GM21576 (cell line): Measurements from ENCODE around the gene PIP5K1B.
A peak's percentile ranks its signal among the peaks of the same experiment; 100 is the strongest.
"Not testable (repeated sequence)": the region's sequence is repeated elsewhere in the genome, so short reads cannot be mapped to it uniquely, and the experiment has no call there.

Source experiments
- ATAC-seq: cut with Tn5 transposase; IDR thresholded peaks from one replicate; pipeline ENCODE4 v1.9.1; 2021; ENCODE audit warnings: mild to moderate bottlenecking, moderate library complexity; ENCODE audit not compliant: unreplicated experiment

Gene PIP5K1B

DNA sequence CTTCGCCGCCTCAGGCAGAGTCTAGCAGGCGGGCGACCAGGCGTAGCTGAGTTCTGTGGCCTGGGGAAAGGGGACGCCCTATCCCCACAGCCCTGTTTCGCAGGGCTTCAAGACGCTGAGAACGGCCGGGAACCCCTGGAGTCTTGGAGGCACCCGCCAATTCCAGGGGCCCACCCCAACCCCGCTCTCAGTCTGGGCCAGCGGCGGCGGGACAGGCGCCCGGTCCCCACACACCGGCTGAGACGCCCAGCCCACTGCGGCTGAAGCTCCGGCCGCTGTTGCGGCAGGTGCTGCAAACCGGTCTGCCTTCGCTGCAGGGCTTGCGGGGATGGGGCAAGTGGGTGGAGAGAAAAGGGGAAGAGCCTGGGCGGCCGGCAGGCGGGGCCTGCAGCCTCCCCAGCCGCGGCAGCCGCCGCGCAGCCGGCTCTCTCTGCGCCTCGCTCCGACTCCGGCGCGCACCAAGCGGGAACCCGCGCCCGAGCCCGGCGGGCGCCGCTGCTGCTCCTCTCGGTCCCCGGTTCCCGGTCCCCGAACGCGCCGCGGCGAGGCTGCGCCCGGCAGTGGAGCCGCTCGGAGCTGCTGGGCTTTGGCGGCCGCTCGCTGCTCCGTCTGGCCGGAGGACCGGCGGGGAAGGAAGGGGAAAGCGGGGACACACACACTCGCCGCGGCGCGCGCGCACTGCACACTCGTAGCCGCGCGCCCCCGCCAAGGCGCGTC is at the start of gene PIP5K1B:
Gene PIP5K1B, plus strand, starts transcription at position 427 of the 717 bp plus-strand sequence. CDS start 117,375 bp downstream, outside the sequence.
- peak; percentile 82 for ATAC-seq

GRCh38 chr9:68664036-68664435 is 41.0 kb upstream of the PIP5K1B start:
- no peak for ATAC-seq

GRCh38 chr9:68668127-68668526 is 36.9 kb upstream of the PIP5K1B start:
- no peak for ATAC-seq

DNA sequence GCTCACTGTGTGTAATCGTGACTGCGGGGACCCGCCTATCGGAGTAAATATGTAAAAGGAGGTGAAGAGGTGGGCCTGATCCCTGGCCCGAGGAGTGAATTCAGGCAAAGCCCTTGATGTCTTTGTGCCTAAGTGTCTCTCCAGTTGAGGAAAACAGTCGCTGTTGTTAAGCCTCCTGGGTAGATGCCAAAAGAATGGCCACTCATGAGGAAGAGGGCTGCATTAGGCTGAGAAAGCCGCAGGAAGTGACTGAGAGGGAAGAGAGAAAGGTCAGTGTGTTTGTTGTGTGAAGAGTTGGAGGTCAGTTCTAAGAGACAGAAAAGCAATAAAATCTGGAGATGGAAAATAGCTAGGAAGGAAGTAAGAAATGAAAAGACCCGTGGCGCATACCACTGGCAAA is 35.8 kb upstream of the PIP5K1B start:
- no peak for ATAC-seq

- ATAC-seq: no peak
Observed at GRCh38 chr9:68672215-68672614, 32.8 kb upstream of the PIP5K1B start.

- no peak for ATAC-seq
Observed at GRCh38 chr9:68672625-68673024, 32.4 kb upstream of the PIP5K1B start.

DNA sequence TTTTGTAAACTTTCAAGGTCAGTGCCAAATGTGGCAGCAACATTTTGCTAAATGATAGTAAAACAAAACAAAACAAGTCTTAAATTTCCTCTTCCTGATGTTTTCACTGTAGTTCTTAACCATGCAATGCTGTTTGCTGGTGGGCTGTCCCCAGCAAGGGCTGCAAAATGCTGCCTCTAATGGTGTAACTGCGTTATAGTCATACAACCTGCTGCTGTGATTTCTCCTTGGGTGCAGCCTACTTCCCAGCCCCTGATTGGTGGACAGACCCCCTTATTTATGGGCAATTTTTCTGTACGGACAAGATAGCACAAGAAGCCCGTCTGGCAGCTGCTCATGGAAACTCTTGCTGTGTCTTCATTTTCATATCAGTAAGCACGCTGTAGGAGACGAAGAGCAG is 26.6 kb upstream of the PIP5K1B start:
- ATAC-seq: no peak

GRCh38 chr9:68683433-68683832 is 21.6 kb upstream of the PIP5K1B start:
- no peak for ATAC-seq

GRCh38 chr9:68685213-68685612 is 19.8 kb upstream of the PIP5K1B start:
- ATAC-seq: no peak

DNA sequence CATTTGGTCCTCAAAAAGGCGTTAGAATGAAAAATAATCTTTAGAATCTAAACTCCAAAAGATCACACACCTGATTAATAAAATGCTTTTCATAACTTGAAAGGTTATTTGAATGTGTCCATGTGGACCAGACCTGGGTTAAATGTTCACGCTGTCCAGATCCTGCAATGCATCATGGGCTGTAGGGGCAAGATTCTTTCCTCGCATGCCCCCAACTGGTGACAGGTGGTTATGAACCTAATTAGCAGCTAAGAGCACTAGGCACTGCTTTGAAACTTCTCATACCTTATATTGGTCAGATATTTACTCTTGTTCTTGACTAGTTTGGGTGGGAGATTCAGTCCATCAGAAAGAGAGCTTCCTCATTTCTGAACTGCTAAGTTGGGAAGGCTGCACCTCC is 19.3 kb upstream of the PIP5K1B start:
- ATAC-seq: peak; percentile 82

DNA sequence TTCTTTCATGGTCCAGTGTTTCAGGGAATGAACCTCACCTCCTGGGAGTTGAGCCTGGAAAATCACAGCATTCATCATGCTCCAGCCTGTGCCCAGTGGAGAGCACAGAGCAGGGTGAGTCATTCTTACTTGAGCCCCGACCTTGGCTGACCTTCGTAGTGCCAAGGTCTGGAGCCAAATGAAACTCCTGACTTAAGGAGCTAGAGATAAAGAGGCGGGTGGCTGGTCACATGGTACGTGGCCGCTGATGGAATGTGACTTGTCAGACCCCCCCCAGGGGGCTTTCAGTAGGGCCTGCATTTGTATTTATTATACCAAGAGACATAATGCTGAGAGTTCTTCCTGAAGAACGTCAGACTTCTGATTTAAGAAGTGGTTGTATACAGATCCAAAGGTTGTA is 15.0 kb upstream of the PIP5K1B start:
- ATAC-seq: no peak

GRCh38 chr9:68692519-68692918 is 12.5 kb upstream of the PIP5K1B start:
- no peak for ATAC-seq

DNA sequence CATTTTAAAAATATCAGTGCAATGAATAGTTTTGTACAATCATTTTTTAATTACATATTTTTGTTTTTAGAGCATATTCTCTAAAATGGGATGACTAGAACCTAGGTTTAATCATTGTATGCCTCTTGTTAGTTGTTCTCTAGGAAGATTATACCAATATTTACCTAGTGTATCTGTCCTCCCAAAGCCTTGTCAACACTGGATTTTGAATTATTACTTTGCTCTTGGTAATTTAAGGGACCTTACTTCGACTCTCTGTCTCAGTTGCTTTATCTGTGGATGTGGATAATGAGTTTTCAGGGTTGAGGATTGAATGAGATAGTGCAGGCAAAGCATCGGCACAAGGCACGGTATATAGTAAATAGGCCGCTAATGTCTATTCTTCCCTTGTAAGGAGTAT is 10.9 kb upstream of the PIP5K1B start:
- no peak for ATAC-seq

DNA sequence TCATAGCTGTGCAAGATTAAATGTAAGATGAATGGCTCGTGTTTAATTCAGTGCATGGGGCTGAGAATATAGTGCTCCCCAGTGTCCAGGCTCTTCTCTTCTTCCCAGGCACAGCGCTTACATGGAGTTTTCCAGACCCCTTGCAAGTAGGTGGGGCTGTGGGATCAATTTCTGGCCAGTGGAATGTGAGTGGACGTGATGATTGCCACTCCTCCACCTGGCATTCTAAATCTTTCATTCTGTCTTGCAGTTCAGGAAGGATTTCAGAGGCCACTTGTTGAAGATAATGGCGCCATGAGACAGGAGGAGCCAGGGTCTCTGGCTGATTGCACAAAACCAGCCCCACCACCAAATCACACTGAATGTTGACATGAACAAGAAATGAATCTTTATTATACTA is 7.2 kb upstream of the PIP5K1B start:
- no peak for ATAC-seq

DNA sequence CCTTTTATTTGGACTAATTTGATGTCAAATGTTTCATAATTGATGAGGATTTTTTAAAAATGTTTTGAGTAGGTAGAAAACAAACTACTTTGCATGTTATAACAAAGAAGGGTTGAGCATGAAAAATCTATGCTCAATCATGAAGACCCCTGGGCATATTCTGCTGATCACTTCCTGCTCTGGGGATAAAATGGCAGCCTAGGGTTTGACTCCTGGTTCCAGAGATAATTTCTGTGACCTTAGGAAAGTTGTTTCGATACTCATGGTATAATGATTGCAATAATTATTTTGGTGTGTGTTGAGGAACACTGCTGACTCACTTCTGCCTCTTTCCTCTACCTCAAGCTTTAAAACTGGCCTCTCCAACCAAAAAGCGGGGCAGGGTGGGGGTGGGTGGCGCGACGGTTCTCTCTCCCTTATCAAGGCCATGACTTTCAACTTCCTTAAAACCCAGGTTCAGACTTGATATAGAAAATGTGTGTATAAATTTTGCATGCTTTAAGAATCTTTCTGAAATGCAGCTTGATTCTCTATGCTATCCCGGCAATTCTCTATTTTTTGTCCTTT is 6.0 kb upstream of the PIP5K1B start:
- no peak for ATAC-seq

- not testable (repeated sequence) for ATAC-seq
Observed at GRCh38 chr9:68699625-68700024, 5.4 kb upstream of the PIP5K1B start.

- ATAC-seq: no peak
Observed at GRCh38 chr9:68702493-68702892, 2.5 kb upstream of the PIP5K1B start.

GRCh38 chr9:68703672-68704071 is 1.4 kb upstream of the PIP5K1B start:
- no peak for ATAC-seq

DNA sequence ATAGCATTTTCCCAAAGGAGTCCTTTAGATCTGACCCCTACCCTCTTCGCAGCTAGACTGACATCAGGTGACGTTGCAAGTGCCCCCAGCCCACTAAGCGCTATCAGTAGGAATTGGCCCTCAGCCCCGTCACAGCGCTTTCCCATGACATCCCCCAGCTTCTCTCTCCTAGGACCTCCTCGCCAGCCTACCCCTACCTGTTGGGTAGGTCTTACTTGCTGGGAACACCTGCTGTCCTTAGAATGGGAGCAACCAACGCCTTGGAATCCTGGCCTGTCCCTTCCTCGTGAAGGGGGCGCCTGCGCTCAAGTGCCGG is 584 bp upstream of the PIP5K1B start:
- no peak for ATAC-seq

DNA sequence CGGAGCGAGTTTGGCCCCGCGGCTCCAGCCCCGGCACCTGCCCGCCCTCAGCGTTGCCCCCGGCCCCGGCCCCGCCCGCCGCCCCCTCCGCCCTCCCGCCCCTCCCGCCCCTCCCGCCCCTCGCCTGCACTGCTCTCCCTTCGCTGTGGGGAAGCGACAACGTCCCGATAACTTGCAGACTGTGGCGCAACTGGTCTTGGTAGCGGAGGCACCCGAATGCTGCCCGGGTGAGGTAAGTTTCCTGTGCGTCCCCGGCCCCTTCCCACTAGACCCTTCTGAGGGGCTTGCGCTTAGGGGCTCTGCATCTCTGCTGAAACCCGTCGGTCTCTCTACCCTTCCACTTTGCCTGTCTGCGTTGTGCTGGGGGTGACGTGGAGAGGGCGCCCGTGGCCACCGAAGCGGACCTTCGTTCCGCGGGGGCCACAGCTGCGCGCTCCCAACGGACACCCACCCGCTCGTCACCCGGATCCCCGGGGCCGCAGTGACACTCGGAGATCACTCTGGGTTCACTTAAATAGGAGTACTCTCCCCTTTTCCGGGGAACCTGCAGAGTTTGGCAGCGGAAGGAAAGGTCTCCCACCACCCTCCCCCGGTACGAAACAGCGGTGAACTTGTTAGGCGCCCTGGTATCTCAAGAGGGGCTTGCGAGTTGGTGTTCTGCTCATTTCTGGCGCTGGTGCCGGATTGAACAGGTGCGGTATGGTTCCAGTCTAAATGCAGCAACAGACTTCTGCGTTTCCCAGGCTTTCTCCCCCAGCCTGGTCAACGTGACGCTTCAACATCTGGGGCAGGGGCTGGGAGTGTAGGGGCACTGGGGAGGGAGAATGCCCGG is 707 bp downstream of the PIP5K1B start:
- peak; percentile 7 for ATAC-seq

DNA sequence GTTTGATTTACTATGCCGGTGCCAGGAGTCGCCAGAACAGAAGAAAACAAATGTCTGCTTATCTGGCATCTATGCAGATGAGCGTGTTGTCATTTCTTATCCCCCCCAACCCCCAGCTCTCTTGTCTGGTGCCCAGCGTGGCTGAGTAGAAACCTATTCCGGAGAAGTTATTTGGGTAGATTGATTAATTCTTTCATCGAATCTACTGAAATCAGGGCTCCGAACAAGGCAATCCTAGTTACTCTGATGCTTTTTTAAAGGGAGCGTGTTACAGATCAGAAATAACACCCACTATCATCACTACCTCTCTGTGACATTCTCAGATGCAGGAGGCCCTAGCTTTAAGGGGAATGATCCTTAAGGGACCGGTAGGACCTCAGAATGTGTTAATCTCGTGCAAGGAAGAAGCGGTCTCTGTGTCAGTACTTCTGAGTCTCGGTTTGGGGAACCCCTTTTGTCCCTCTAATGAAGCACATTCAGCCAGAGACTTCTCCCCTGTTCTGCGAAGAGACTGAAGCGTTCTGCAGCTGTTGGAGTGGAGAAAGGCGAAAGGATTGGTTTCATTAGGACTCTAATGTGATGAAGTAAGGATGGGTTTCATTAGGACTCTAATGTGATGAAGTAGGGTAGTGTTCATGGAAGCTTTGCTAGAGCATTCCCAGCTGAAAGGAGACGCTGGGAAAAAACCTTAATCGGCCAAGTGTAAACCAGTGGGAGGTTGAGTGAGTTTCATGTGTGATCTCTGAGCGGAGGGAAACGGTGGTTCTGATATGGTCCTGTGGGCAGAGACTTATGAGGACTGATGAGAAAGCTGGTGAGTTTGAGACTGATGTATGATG is 1.5 kb downstream of the PIP5K1B start:
- no peak for ATAC-seq
